IMR-90 (cell line): Measurements from ENCODE around the gene PLCL1. TPM values are rescaled to one million over a fixed set of nuclear protein-coding genes. Genes with fewer than 3 reads are reported as not detected.

Experiments used
- ATAC-seq: fragments of 200-7000 bp; cut with Tn5 transposase; 2 replicates; pipeline ENCODE4 v1.9.1; 2020; ENCODE audit warnings: low read depth, mild to moderate bottlenecking, moderate library complexity
- BruUV-seq: library from RNA; stranded (reverse); fragments of 400-500 nt; replicated peaks from 2 replicates; lab custom pipeline; 2021; lab: Mats Ljungman, UMichigan
- CTCF ChIA-PET: fragments of 300-600 bp; formaldehyde crosslinking; extraction: SDS; loops from one replicate; lab custom pipeline; 2021; ENCODE audit warnings: antibody characterized with exemption; lab: Yijun Ruan, JAX
- POLR2A ChIA-PET: fragments of 300-600 bp; sonication (Branson Sonifier 250); formaldehyde crosslinking; loops from one replicate; lab custom pipeline; 2022; ENCODE audit warnings: antibody characterized with exemption; ENCODE audit not compliant: unreplicated experiment; lab: Charles Lee
- DNase-seq: peaks from one replicate; pipeline ENCODE4 v3.0.0; 2013
- H2AFZ ChIP-seq: replicated peaks from 2 replicates; pipeline ENCODE3; 2013; ENCODE audit warnings: low read length, mild to moderate bottlenecking; ENCODE audit not compliant: poor library complexity
- H2AK5ac ChIP-seq: 2 replicates; pipeline ENCODE4 v1.6.1; 2013; ENCODE audit warnings: low read depth, low read length, inconsistent platforms
- H2AK9ac ChIP-seq: replicated peaks from 2 replicates; pipeline ENCODE3; 2013; ENCODE audit warnings: mild to moderate bottlenecking, low read depth, low read length, moderate library complexity; ENCODE audit not compliant: poor library complexity
- H2BK120ac ChIP-seq: 2 replicates; pipeline ENCODE4 v1.6.1; 2013; ENCODE audit warnings: low read depth, low read length, inconsistent platforms
- H2BK15ac ChIP-seq: 3 replicates; pipeline ENCODE4 v1.6.1; 2013; ENCODE audit warnings: low read depth, low read length, inconsistent platforms
- H2BK20ac ChIP-seq: 2 replicates; pipeline ENCODE4 v1.6.1; 2013; ENCODE audit warnings: low read depth, mild to moderate bottlenecking, inconsistent platforms, low read length, moderate library complexity
- H2BK5ac ChIP-seq: 2 replicates; pipeline ENCODE4 v1.6.1; 2013; ENCODE audit warnings: mild to moderate bottlenecking, low read depth, low read length, inconsistent platforms; ENCODE audit not compliant: poor library complexity, severe bottlenecking
- H3K14ac ChIP-seq: replicated peaks from 2 replicates; pipeline ENCODE4 v1.6.1; 2013; ENCODE audit warnings: low read depth, low read length, inconsistent platforms
- H3K18ac ChIP-seq: 2 replicates; pipeline ENCODE4 v1.6.1; 2013; ENCODE audit warnings: low read depth, low read length, control low read depth
- H3K23ac ChIP-seq: 2 replicates; pipeline ENCODE4 v1.6.1; 2013; ENCODE audit warnings: low read depth, low read length, inconsistent platforms
- H3K27ac ChIP-seq: 2 replicates; pipeline ENCODE4 v1.5.1; 2013; ENCODE audit warnings: mild to moderate bottlenecking, control low read depth, low read length; ENCODE audit not compliant: insufficient read depth
- H3K27me3 ChIP-seq: 2 replicates; pipeline ENCODE4 v1.6.1; 2013; ENCODE audit warnings: low read length; ENCODE audit not compliant: control insufficient read depth, insufficient read depth
- H3K36me3 ChIP-seq: 2 replicates; pipeline ENCODE4 v1.6.1; 2013; ENCODE audit warnings: low read length, mixed read lengths; ENCODE audit not compliant: control insufficient read depth, insufficient read depth
- H3K4ac ChIP-seq: 2 replicates; pipeline ENCODE4 v1.6.1; 2013; ENCODE audit warnings: low read depth, low read length, inconsistent platforms
- H3K4me1 ChIP-seq: 2 replicates; pipeline ENCODE4 v1.6.1; 2013; ENCODE audit warnings: low read length, mixed read lengths; ENCODE audit not compliant: control insufficient read depth, insufficient read depth
- H3K4me2 ChIP-seq: 2 replicates; pipeline ENCODE4 v1.6.1; 2013; ENCODE audit warnings: low read depth, mild to moderate bottlenecking, control low read depth, low read length, moderate library complexity
- H3K4me3 ChIP-seq: 2 replicates; pipeline ENCODE4 v1.5.1; 2013; ENCODE audit warnings: low read depth, mild to moderate bottlenecking, control low read depth, low read length, moderate library complexity; ENCODE audit not compliant: insufficient read depth
- H3K56ac ChIP-seq: 2 replicates; pipeline ENCODE4 v1.6.1; 2013; ENCODE audit warnings: low read length, inconsistent platforms; ENCODE audit not compliant: insufficient read depth; ENCODE audit errors: extremely low read depth
- H3K79me1 ChIP-seq, 2 experiments: 2 replicates each; pipeline ENCODE4 v1.6.1; 2013; ENCODE audit warnings: low read length in 2 of 2, inconsistent platforms in 1 of 2, low read depth in 1 of 2
- H3K9ac ChIP-seq: 2 replicates; pipeline ENCODE4 v1.6.1; 2013; ENCODE audit warnings: low read depth, low read length, control low read depth
- H3K9me1 ChIP-seq: 2 replicates; pipeline ENCODE4 v1.6.1; 2013; ENCODE audit warnings: low read length, inconsistent platforms; ENCODE audit not compliant: insufficient read depth
- H3K9me3 ChIP-seq: 2 replicates; pipeline ENCODE4 v1.6.1; 2013; ENCODE audit warnings: low read length; ENCODE audit not compliant: control insufficient read depth, insufficient read depth
- H4K20me1 ChIP-seq: 2 replicates; pipeline ENCODE4 v1.6.1; 2013; ENCODE audit warnings: low read length, inconsistent platforms; ENCODE audit not compliant: insufficient read depth
- H4K5ac ChIP-seq: 2 replicates; pipeline ENCODE4 v1.6.1; 2013; ENCODE audit warnings: mild to moderate bottlenecking, low read depth, low read length, control low read depth
- H4K8ac ChIP-seq, 2 experiments: 2 replicates each; pipeline ENCODE4 v1.6.1; 2013; ENCODE audit warnings: low read depth in 2 of 2, low read length in 2 of 2, control low read depth in 1 of 2, inconsistent platforms in 1 of 2
- H4K91ac ChIP-seq: 2 replicates; pipeline ENCODE4 v1.6.1; 2013; ENCODE audit warnings: low read depth, low read length, inconsistent platforms; ENCODE audit not compliant: insufficient read depth
- BHLHE40 ChIP-seq: fragments of 150-350 bp; IDR thresholded peaks from 2 replicates; pipeline ENCODE4 v1.6.1; 2016; ENCODE audit warnings: mild to moderate bottlenecking, low read depth, low read length
- CEBPB ChIP-seq: IDR thresholded peaks from 2 replicates; pipeline ENCODE4 v1.6.1; 2012; ENCODE audit warnings: low read depth, low read length, improper control_type of control experiment
- CHD1 ChIP-seq: IDR thresholded peaks from 2 replicates; pipeline ENCODE4 v1.6.1; 2012; ENCODE audit warnings: low read depth, low read length, improper control_type of control experiment
- FOS ChIP-seq: fragments of 150-350 bp; IDR thresholded peaks from 2 replicates; pipeline ENCODE4 v1.6.1; 2016; ENCODE audit warnings: low read depth, low read length
- MAFK ChIP-seq: IDR thresholded peaks from 2 replicates; pipeline ENCODE4 v1.6.1; 2012; ENCODE audit warnings: low read depth, low read length, improper control_type of control experiment
- MAZ ChIP-seq: IDR thresholded peaks from 2 replicates; pipeline ENCODE4 v1.6.1; 2012; ENCODE audit warnings: low read depth, mild to moderate bottlenecking, low read length, improper control_type of control experiment, moderate library complexity, borderline replicate concordance
- MXI1 ChIP-seq: IDR thresholded peaks from 2 replicates; pipeline ENCODE4 v1.6.1; 2012; ENCODE audit warnings: low read depth, mild to moderate bottlenecking, low read length, moderate library complexity, borderline replicate concordance
- NFE2L2 ChIP-seq: fragments of 150-350 bp; IDR thresholded peaks from 2 replicates; pipeline ENCODE4 v1.6.1; 2016; ENCODE audit warnings: low read depth, mild to moderate bottlenecking, low read length
- POLR2A ChIP-seq: IDR thresholded peaks from 2 replicates; pipeline ENCODE4 v1.6.1; 2012; ENCODE audit warnings: mild to moderate bottlenecking, low read depth, low read length
- RAD21 ChIP-seq: IDR thresholded peaks from 2 replicates; pipeline ENCODE4 v1.6.1; 2012; ENCODE audit warnings: low read length, improper control_type of control experiment
- RCOR1 ChIP-seq: IDR thresholded peaks from 2 replicates; pipeline ENCODE4 v1.6.1; 2012; ENCODE audit warnings: mild to moderate bottlenecking, low read length, improper control_type of control experiment; ENCODE audit not compliant: insufficient replicate concordance
- RFX5 ChIP-seq: IDR thresholded peaks from 2 replicates; pipeline ENCODE4 v1.8.0; 2012; ENCODE audit warnings: low read depth, mild to moderate bottlenecking, low read length, moderate library complexity
- SMC3 ChIP-seq: fragments of 150-350 bp; IDR thresholded peaks from 2 replicates; pipeline ENCODE4 v1.6.1; 2016; ENCODE audit warnings: low read depth, mild to moderate bottlenecking, antibody characterized with exemption, low read length, moderate library complexity
- WGBS, 2 experiments: methylation state at CpG; one replicate each; pipeline versions ENCODE4 v1.1.5 to v1.1.7; 2013; ENCODE audit warnings: missing lambda C conversion rate in 2 of 2; ENCODE audit not compliant: insufficient read length in 1 of 2; ENCODE audit errors: extremely low coverage in 2 of 2; 5-methylcytosine and 5-hydroxymethylcytosine counted together
- dilution Hi-C: fragments of 300-500 bp; cut with HindIII; formaldehyde crosslinking; loops from one replicate; pipeline ENCODE4 v1.14.3; 2018; ENCODE audit warnings: low sequenced_read_pairs; ENCODE audit not compliant: unreplicated experiment
- in situ Hi-C: fragments of 300-500 bp; cut with MboI; formaldehyde crosslinking; loops from 3 replicates; pipeline ENCODE4 v1.14.3; 2019; ENCODE audit warnings: low sequenced_read_pairs, inconsistent platforms, mixed read lengths
- intact Hi-C: fragments of 100-400 bp; cut with micrococcal nuclease; formaldehyde crosslinking; loops from 2 replicates; pipeline ENCODE4 v1.10.0; 2022
- polyA plus RNA-seq, 3 experiments: library from polyadenylated mRNA; depleted of rRNA; stranded (reverse); fragments of >200 nt; gene quantifications; 2 replicates each; pipeline ENCODE4 v1.2.3, GENCODE V29; 2012; ENCODE audit warnings: low replicate concordance in 1 of 3
- total RNA-seq: library from RNA; depleted of rRNA; stranded (reverse); fragments of >200 nt; gene quantifications from 2 replicates; pipeline ENCODE4 v1.2.3, GENCODE V29; 2012
- TF ChIP-seq, protein P1 (sequence below): fragments of 150-350 bp; IDR thresholded peaks from 2 replicates; pipeline ENCODE4 v1.6.1; 2017; ENCODE audit warnings: mild to moderate bottlenecking, antibody characterized with exemption, low read length, low read depth
- TF ChIP-seq, protein P2 (sequence below): conservative IDR thresholded peaks from 2 replicates; pipeline ENCODE4 v1.5.1; 2012; ENCODE audit warnings: mild to moderate bottlenecking, low read depth, low read length, improper control_type of control experiment
- TF ChIP-seq, protein P3 (sequence below): fragments of 150-350 bp; IDR thresholded peaks from 2 replicates; pipeline ENCODE4 v1.6.1; 2016; ENCODE audit warnings: low read depth, mild to moderate bottlenecking, low read length, moderate library complexity, borderline replicate concordance

PLCL1 gene
- total and polyA plus RNA-seq, 2 of the 4 experiments (the other 2 are of a cell fraction): 0.14 to 0.18 TPM

DNA sequence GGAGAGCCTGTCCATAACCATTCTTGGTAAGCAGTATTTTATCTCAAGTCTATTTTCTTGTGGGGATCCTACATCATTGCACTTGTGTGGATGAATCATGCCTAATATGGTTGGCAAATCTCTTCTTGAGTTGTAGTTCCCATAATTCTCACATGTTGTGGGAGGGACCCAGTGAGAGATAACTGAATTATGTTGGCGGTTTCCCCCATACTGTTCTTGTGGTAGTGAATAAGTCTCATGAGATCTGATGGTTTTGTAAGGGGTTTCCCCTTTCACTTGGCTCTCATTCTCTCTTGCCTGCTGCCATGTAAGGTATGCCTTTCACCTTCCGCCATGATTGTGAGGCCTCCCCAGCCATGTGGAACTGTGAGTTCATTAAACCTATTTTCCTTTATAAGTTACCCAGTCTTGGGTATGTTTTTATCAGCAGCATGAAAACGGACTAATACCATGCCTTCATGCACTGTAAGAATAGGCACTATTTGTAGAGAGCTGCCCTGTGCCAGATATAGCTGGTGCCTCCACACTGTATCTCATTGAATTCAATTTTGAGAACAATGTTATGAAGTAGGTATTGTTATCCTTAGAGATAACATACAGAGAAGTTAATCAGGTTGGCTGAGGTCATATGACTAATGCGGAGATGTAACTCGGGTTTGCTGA, 148.3 kb downstream of the PLCL1 start:
- POLR2A ChIA-PET: no interaction called here
- H3K9me3 ChIP-seq: no peaks in the 10 kb centered on the region

More for the DNA sequence above, 148.3 kb downstream of the PLCL1 start:
- intact Hi-C loops (no loop called here), in situ Hi-C loops (no loop called here), dilution Hi-C loops (no loop called here)
- Histone ChIP-seq H2AK5ac (no peak overlapping the region), H3K4ac (no peak overlapping the region), H3K36me3 (no peaks in the 10 kb centered on the region), H2BK120ac (no peak overlapping the region), H3K9me1 (no peaks in the 10 kb centered on the region), H2AK9ac (no peak overlapping the region), H3K27me3 (no peaks in the 10 kb centered on the region), H3K18ac (no peak overlapping the region), H4K5ac (no peak overlapping the region), H3K23ac (no peak overlapping the region), H2BK5ac (no peak overlapping the region), H3K79me1 (no peaks in the 10 kb centered on the region), H2BK15ac (no peak overlapping the region), H3K9ac (no peak overlapping the region), H2AFZ (no peak overlapping the region), H3K27ac (no peak overlapping the region), H4K8ac (no peak overlapping the region), H3K4me1 (no peaks in the 10 kb centered on the region), H2BK20ac (no peak overlapping the region), H3K56ac (no peak overlapping the region; the same call in 1 of the 2 replicates), H4K20me1 (no peaks in the 10 kb centered on the region), H3K4me2 (no peak overlapping the region), H3K14ac (no peak overlapping the region), H4K91ac (no peak overlapping the region), H3K4me3 (no peak overlapping the region)
- CTCF ChIA-PET: interaction anchor here (0.5 to 0.6 kb wide), 2 partner anchors 11 to 1700 kb away, joined by 3 read pairs; no protein-coding TSS in a partner anchor
- no peak for ATAC-seq
- DNase-seq: no peak
- no TSS peak for BruUV-seq
- no CpG with 5 or more reads among the region's 5 CpGs for WGBS, 2 experiments
- TF ChIP-seq RAD21: no peak
- no peak for TF ChIP-seq BHLHE40
- TF ChIP-seq, protein P1, sequence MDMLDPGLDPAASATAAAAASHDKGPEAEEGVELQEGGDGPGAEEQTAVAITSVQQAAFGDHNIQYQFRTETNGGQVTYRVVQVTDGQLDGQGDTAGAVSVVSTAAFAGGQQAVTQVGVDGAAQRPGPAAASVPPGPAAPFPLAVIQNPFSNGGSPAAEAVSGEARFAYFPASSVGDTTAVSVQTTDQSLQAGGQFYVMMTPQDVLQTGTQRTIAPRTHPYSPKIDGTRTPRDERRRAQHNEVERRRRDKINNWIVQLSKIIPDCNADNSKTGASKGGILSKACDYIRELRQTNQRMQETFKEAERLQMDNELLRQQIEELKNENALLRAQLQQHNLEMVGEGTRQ: no peak
- TF ChIP-seq, protein P2, sequence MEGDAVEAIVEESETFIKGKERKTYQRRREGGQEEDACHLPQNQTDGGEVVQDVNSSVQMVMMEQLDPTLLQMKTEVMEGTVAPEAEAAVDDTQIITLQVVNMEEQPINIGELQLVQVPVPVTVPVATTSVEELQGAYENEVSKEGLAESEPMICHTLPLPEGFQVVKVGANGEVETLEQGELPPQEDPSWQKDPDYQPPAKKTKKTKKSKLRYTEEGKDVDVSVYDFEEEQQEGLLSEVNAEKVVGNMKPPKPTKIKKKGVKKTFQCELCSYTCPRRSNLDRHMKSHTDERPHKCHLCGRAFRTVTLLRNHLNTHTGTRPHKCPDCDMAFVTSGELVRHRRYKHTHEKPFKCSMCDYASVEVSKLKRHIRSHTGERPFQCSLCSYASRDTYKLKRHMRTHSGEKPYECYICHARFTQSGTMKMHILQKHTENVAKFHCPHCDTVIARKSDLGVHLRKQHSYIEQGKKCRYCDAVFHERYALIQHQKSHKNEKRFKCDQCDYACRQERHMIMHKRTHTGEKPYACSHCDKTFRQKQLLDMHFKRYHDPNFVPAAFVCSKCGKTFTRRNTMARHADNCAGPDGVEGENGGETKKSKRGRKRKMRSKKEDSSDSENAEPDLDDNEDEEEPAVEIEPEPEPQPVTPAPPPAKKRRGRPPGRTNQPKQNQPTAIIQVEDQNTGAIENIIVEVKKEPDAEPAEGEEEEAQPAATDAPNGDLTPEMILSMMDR: no peak
- no peak for TF ChIP-seq CHD1
- TF ChIP-seq MAZ: no peak
- no peak for TF ChIP-seq NFE2L2
- TF ChIP-seq, protein P3, sequence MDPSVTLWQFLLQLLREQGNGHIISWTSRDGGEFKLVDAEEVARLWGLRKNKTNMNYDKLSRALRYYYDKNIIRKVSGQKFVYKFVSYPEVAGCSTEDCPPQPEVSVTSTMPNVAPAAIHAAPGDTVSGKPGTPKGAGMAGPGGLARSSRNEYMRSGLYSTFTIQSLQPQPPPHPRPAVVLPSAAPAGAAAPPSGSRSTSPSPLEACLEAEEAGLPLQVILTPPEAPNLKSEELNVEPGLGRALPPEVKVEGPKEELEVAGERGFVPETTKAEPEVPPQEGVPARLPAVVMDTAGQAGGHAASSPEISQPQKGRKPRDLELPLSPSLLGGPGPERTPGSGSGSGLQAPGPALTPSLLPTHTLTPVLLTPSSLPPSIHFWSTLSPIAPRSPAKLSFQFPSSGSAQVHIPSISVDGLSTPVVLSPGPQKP: no peak
- no peak for TF ChIP-seq POLR2A
- no peak for TF ChIP-seq CEBPB
- TF ChIP-seq MXI1: no peak
- no peak for TF ChIP-seq MAFK
- TF ChIP-seq SMC3: no peak
- TF ChIP-seq RCOR1: no peak
- TF ChIP-seq FOS: no peak
- no peak for TF ChIP-seq RFX5
